ENCODE measurements around the gene THRB.

THRB gene

DNA sequence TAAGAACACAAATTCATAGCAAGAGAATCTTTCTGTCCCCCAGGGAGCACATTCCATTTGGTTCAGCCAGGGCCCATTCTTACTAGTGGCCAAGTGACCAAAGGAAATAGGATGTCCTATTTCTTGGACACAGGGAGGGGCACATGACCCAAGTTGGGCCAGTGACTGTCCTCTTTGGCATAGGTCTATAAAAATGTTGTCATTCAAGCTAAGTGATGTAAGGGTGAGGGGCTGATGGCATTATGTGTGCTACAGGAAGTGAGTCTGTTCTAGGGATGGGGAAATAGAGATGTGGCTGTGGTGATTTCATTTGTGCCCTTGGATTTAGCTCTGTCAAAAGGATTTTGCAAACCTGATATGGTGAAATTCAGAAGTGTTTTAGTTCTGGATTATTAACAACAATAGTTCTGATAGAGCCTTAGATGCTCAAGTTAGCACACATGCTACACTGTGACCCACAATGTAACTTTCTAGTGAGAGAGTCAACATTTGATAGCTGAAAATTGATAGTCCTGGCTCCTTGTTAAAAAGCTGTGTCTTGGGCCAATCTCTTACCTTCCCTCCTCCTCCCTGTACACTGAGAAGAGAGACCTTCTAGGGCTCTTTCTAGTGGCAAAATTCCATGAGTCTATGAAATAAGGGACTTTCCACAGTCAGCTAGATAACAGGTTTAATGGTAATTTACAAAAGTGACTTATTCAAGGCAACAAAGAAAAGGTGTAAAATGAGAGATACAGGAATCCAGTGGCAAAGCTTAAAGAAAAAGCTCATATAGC, 117.2 kb downstream of the THRB start:
- peak; percentile 38 for DNase-seq (ENCODE audit: low read depth)

GRCh38 chr3:24375947-24376384, 118.7 kb downstream of the THRB start:
- no peak for DNase-seq (ENCODE audit: low read depth)

DNA sequence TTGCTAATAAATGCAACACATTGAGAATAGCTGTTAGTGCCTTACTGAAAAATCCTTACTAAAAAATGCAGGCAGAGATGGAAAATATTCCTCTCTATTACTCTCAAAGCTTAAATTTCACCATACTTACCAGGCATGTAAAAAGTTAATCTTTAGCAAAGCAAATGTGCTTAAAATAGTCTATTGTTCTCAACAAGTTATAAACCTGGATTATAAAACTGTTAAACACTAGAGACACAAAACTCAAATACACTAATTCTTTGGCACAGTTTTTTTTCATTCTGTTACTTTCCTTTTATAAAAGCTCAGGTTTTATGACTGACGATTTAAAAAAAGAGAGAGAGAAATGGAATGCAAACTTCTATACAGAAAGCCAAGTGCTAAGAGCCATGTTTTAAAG, 119.8 kb downstream of the THRB start:
- no peak for DNase-seq (ENCODE audit: low read depth)

GRCh38 chr3:24373198-24373959, 121.3 kb downstream of the THRB start:
- DNase-seq (ENCODE audit: low read depth), result no peak

DNA sequence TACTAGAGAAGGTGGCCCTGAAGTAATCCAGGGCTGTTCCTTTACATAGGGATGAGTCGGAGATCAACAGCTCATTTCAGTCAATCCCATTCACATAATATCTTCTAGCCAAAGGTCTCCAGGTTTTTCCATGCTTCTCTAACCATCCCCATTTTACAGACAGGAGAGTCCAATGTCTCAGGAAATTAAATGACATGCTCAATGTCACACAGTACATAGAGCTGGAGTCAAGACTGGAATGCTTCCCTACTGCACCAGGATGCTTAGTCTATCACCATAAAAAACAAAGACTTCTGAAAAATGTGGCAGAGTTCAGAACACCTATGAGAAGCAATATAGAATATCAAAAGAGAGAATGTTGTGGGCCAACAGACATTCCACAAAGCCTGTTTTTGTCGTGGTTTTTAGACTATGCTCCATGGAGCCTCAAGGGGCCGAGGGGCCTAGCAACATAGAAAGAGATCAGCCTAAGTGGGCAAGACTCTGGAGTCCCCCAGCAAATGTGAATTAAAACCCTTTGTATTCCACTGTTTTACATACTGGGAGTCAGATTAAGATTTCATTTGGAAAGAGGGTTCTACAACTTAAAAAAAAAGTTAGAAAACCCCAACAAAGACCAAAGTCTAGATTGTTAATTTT, 122.0 kb downstream of the THRB start:
- no peak for DNase-seq (ENCODE audit: low read depth)

DNA sequence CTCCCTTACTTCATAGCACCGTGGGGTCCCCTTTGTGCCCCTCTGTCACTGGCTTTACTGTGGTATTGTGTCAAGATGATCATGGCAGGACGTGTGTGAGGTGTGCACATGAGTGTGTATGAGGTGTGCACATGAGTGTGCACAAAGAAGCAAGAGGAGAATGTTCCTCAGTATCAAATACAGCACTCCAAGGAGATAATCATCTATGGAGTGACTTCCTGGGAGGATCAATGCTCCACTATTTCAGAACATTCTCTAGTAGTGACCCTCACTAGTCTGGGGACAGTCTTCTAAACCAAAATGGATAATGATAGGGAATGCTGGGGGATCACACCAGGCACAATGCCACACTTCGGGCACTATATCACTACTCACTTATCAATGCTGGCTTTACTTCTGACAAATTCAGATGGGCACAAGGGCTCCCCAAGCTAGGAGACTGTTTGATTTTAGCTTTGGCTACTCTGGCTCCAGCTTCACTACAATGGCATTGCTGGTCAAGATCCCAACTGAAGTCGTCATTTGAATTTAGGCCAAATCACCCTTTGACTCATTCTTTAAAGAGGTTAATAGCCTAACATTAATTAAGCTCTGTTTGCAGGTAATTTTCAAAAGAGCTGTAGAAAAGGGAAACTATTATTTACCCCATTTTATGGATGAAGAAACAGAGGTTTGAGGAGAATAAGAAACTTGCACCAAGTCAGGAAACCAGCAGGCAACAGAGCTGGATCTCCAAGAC, 124.1 kb downstream of the THRB start:
- DNase-seq (ENCODE audit: low read depth), result no peak

- no peak for DNase-seq (ENCODE audit: low read depth)
These were observed 126.0 kb downstream of the THRB start for GRCh38 chr3:24368605-24369004.

DNA sequence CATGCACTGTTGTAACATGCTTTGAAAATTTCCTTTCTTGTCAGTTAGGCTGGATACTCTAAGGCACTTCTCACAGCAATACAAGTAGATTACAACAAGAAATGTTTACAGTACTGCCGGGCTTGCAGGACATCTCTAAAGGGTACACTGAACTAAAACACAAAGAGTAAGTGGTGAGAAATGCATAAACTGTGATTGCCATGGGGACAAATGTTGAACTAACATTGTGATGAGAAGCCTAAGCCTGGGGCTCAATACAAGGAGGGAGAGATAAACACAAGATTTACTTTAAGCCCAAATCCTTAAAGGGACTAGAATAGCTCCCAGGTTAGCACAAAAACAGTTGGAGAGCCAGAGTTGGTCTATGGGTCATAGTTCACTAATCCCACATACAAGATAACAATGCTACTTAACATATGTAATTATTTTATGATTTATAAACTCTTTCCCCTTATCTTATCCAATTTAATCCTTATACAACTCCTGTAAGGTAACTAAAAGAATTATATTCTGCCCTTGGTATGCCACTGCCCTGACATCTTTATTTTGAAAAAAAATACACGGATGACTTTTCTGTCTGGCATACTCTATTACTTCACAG, 126.9 kb downstream of the THRB start:
- DNase-seq (ENCODE audit: low read depth), result peak; percentile 49

GRCh38 chr3:24367216-24367615, 127.4 kb downstream of the THRB start:
- peak; percentile 73 for DNase-seq (ENCODE audit: low read depth)

DNA sequence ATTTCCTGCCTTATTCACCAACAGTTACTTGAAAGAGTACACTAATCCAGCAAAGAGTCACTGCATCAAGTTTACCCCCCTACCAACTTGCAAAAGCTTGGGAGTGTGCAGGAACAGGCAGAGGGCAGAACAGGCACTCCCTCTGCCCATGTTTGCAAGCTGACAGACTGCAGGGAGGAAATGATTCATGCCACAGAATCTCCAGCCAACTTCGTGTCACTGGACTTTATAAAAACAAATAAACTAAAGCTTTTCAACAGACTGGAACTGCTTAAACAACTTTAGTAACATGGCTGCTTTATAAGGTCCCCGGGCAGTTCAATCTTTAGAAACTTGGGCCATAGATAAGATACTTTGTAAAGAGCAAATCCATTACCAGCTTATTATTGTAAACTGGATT, 129.5 kb downstream of the THRB start:
- peak; percentile 94 for DNase-seq (ENCODE audit: low read depth)

DNA sequence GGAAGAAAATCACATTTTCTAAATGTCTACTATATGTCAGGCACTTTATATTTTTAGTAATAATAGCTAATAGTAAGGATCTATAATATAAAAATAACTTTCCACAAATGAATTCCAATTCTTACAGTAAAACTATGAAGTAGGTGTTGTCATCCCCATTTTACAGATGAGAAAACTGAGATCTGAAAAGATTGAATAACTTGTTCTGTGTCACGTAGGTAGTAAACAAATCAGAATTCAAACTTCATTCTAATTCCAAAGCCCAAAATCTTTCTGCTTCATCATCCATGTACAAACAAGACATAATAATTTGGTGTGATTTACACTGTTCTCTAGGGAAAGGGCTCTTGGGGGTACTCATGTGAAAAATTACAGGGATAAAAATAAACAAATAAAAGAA, 130.3 kb downstream of the THRB start:
- DNase-seq (ENCODE audit: low read depth), result no peak

DNA sequence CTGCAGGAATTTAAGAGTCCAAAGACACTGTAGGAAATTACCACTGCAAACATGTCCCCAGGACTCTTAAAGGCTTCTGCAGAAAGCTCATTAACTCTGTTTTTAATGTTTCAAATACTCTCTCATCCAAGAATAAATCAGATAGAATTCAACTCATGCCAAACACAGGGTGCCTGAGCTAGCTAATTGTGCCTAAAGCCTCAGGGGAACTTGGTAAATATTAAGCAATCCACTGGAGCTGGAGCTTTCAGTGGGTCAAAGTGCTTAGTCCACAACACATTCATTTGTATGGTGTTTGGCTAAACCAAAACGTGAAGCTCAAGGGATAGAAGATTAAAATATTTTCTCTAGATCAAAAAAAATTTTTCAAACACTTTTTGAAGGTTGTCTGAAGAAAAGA, 131.4 kb downstream of the THRB start:
- DNase-seq (ENCODE audit: low read depth), result peak; percentile 38

DNA sequence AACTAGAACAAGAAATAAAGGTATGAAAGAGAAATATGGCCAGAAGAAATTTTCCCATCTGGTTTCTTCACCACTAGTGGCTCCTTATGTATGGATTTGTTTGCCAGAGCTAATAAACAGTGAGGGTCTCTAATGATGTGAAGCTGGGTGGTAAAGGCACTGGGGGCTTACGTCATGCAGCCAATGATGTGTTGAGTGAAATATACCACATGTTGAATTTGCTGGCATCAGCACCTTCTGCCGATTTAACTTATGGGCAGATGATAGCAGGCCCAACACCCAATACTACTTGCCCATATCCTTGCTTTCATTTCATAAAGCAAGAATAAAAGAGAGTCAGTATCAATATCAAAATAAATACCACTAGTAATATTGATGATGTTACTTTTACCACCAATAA, 133.0 kb downstream of the THRB start:
- DNase-seq (ENCODE audit: low read depth), result no peak

DNA sequence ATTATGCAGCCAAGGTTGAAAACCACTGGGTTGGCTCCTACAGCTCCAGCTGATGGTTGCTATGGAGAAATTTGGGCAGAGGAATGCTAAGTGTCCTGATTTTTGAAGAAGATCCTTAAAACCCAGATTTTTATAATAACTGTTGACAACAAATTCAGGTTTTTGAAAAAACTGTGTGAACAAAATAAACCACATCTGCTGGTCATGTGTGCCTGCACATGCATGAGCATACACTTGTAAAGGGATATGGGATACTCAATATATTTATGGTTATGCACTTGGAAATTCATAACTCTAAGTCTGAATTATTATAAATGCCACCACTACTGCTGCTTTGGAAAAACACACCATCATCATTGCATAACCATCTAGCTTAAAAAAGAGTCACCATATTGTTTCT, 133.7 kb downstream of the THRB start:
- no peak for DNase-seq (ENCODE audit: low read depth)

- no peak for DNase-seq (ENCODE audit: low read depth)
These were observed 134.8 kb downstream of the THRB start for GRCh38 chr3:24359645-24360462.

DNA sequence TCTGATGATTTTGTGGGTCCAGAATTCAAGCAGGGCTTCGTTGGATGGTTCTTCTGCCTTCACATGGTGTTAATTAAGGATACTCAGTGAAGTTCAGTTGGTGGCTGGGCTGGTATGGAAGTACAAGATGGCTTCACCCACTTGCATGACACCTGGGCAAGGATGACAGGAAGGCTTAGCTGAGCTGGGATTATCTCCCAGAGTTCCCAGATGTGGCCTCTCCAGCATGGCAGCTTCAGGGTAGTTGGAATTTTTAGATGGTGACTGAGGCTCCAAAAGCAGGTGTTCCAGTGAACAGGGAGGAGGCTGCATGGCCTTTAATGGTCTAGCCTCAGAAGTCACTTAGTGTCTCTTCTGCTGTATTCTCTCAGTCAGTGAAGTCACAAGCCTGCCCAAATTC, 135.5 kb downstream of the THRB start:
- no peak for DNase-seq (ENCODE audit: low read depth)

DNA sequence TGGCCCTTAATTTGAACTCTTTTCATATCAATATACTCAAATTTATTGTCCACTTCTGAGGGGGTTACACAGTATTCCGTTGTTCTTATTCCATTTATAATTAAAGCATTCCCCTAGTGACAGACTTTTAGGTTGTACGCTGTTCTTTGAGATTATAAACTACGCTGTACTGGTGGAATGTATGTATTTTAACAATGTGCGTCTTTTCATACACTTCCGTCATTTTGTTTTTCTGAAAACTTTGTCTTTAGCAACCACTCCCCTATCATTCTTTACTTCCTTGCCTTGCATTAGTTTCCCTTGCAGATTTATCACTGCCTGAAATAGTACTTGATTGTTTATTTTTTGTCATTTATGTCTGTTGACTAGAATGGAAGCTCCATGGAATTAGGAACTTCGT, 137.0 kb downstream of the THRB start:
- no peak for DNase-seq (ENCODE audit: low read depth)

- peak; percentile 27 for DNase-seq (ENCODE audit: low read depth)
These were observed 138.8 kb downstream of the THRB start for GRCh38 chr3:24355806-24356205.

DNA sequence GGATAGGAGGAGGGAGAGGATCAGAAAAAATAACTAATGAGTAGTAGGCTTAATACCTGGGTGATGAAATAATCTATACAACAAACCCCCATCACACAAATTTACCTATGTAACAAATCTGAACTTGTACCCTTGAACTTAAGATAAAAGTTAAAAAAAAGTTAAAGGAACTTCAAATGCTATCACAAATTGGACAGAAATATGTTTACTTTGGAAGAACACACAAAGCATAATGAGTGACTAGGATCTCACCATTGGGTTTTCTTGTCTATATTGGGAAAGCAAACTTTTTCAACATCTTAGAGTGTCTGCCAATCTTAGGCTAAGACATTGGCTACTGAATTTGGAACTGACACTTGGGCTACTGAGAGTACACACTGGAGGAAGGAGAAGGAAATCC, 140.4 kb downstream of the THRB start:
- DNase-seq (ENCODE audit: low read depth), result no peak

GRCh38 chr3:24352893-24353553, 141.6 kb downstream of the THRB start:
- DNase-seq (ENCODE audit: low read depth), result no peak

All from iris pigment epithelial cell (primary cell).